ENCODE measurements around the gene PBX2.
"Not testable (repeated sequence)": the region's sequence is repeated elsewhere in the genome, so short reads cannot be mapped to it uniquely, and the experiment has no call there.

Gene PBX2

GRCh38 chr6:32203426-32204267, 13.6 kb upstream of the PBX2 start:
- DNase-seq (ENCODE audit: low read depth in 1 of 2, low spot score in 1 of 2) = no peak

GRCh38 chr6:32202186-32202585, 12.2 kb upstream of the PBX2 start:
- no peak for DNase-seq (ENCODE audit: low read depth in 1 of 2, low spot score in 1 of 2)

GRCh38 chr6:32200711-32201475, 10.9 kb upstream of the PBX2 start:
- DNase-seq (ENCODE audit: low read depth in 1 of 2, low spot score in 1 of 2) = no peak

- no peak for DNase-seq (ENCODE audit: low read depth in 1 of 2, low spot score in 1 of 2)
Measured at GRCh38 chr6:32198866-32199265, 8.9 kb upstream of the PBX2 start.

- no peak for DNase-seq (ENCODE audit: low read depth in 1 of 2, low spot score in 1 of 2)
Measured at GRCh38 chr6:32198345-32198696, 8.3 kb upstream of the PBX2 start.

GRCh38 chr6:32196682-32197616, 6.9 kb upstream of the PBX2 start:
- no peak for DNase-seq (ENCODE audit: low read depth in 1 of 2, low spot score in 1 of 2)

GRCh38 chr6:32195902-32196681, 6.1 kb upstream of the PBX2 start:
- peak in 1 of 2 donors; percentile 24 for DNase-seq (ENCODE audit: low read depth in 1 of 2, low spot score in 1 of 2)

GRCh38 chr6:32195652-32195901, 5.6 kb upstream of the PBX2 start:
- DNase-seq (ENCODE audit: low read depth in 1 of 2, low spot score in 1 of 2) = peak; percentile 100

- no peak for DNase-seq (ENCODE audit: low read depth in 1 of 2, low spot score in 1 of 2)
Measured at GRCh38 chr6:32194825-32195651, 5.0 kb upstream of the PBX2 start.

- no peak for DNase-seq (ENCODE audit: low read depth in 1 of 2, low spot score in 1 of 2)
Measured at GRCh38 chr6:32194388-32194787, 4.4 kb upstream of the PBX2 start.

- not testable (repeated sequence) for DNase-seq (ENCODE audit: low read depth in 1 of 2, low spot score in 1 of 2)
Measured at GRCh38 chr6:32193096-32193495, 3.1 kb upstream of the PBX2 start.

- no peak for DNase-seq (ENCODE audit: low read depth in 1 of 2, low spot score in 1 of 2)
Measured at GRCh38 chr6:32192608-32193039, 2.6 kb upstream of the PBX2 start, which contains the start of gene GPSM3. Gene GPSM3 (minus strand): TSS chr6:32192643. CDS start chr6:32192513, 130 bp downstream.

GRCh38 chr6:32191696-32192607, 1.9 kb upstream of the PBX2 start:
- DNase-seq (ENCODE audit: low read depth in 1 of 2, low spot score in 1 of 2) = no peak

GRCh38 chr6:32190911-32191677, 1.1 kb upstream of the PBX2 start:
- no peak for DNase-seq (ENCODE audit: low read depth in 1 of 2, low spot score in 1 of 2)

GRCh38 chr6:32189742-32190053, 304 bp downstream of the PBX2 start:
- no peak for DNase-seq (ENCODE audit: low read depth in 1 of 2, low spot score in 1 of 2)

- DNase-seq (ENCODE audit: low read depth in 1 of 2, low spot score in 1 of 2) = no peak
Measured at GRCh38 chr6:32189069-32189741, 797 bp downstream of the PBX2 start.

- DNase-seq (ENCODE audit: low read depth in 1 of 2, low spot score in 1 of 2) = no peak
Measured at GRCh38 chr6:32188381-32189068, 1.5 kb downstream of the PBX2 start.

All from stimulated activated CD4-positive, alpha-beta T cell treated with anti-CD3 and anti-CD28 coated beads, Interleukin-15, amount 100 ng/mL, for 1 hour (primary cell).